ENCODE measurements around the gene NLGN1. TPM values are rescaled to one million over a fixed set of nuclear protein-coding genes. Genes with fewer than 3 reads are reported as not detected.

Gene NLGN1
- total and polyA plus RNA-seq, 9 of the 15 experiments (the other 6 are each of a cell fraction or from before 2014, with no cell fraction given) = under 0.01 to 0.01 TPM; not detected in 7

DNA sequence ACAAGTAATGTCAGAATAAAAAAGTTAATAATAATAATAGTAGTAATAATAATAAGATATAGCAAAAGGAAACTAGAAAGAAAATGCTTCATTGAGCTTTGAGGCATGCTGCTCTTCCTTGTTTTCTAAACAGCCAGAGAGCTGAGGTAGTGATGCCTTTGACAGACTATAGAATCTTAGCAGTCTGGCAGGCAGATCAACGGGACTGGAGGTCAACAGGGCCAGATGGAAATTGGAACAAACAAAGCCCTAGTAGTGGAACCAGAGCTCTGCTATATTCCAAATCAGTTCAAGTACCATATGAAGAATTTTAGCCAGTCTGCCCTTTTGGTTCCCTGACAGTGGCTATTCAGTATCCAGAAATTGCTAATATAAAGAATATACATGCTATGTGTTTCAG lies 278.6 kb downstream of the NLGN1 start (continued):
- TF ChIP-seq, protein P1, sequence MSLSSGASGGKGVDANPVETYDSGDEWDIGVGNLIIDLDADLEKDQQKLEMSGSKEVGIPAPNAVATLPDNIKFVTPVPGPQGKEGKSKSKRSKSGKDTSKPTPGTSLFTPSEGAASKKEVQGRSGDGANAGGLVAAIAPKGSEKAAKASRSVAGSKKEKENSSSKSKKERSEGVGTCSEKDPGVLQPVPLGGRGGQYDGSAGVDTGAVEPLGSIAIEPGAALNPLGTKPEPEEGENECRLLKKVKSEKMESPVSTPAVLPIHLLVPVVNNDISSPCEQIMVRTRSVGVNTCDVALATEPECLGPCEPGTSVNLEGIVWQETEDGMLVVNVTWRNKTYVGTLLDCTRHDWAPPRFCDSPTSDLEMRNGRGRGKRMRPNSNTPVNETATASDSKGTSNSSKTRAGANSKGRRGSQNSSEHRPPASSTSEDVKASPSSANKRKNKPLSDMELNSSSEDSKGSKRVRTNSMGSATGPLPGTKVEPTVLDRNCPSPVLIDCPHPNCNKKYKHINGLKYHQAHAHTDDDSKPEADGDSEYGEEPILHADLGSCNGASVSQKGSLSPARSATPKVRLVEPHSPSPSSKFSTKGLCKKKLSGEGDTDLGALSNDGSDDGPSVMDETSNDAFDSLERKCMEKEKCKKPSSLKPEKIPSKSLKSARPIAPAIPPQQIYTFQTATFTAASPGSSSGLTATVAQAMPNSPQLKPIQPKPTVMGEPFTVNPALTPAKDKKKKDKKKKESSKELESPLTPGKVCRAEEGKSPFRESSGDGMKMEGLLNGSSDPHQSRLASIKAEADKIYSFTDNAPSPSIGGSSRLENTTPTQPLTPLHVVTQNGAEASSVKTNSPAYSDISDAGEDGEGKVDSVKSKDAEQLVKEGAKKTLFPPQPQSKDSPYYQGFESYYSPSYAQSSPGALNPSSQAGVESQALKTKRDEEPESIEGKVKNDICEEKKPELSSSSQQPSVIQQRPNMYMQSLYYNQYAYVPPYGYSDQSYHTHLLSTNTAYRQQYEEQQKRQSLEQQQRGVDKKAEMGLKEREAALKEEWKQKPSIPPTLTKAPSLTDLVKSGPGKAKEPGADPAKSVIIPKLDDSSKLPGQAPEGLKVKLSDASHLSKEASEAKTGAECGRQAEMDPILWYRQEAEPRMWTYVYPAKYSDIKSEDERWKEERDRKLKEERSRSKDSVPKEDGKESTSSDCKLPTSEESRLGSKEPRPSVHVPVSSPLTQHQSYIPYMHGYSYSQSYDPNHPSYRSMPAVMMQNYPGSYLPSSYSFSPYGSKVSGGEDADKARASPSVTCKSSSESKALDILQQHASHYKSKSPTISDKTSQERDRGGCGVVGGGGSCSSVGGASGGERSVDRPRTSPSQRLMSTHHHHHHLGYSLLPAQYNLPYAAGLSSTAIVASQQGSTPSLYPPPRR (CRISPR knock-in tag; IDR thresholded peaks at IDR 0.05; ENCODE audit: borderline replicate concordance) = no peak
- TF ChIP-seq RFX5 (IDR thresholded peaks at IDR 0.05; ENCODE audit: low read depth, low read length) (no peak), NEUROD1 (IDR thresholded peaks at IDR 0.05; ENCODE audit: borderline replicate concordance, low read depth, low read length, partially characterized antibody) (no peak), CREB1 (IDR thresholded peaks at IDR 0.05) (no peak), CREB1 (CRISPR knock-in tag; IDR thresholded peaks at IDR 0.05) (no peak), CBX2 (IDR thresholded peaks at IDR 0.05; ENCODE audit: insufficient read depth, low read length, poor library complexity, severe bottlenecking) (no peak)

DNA sequence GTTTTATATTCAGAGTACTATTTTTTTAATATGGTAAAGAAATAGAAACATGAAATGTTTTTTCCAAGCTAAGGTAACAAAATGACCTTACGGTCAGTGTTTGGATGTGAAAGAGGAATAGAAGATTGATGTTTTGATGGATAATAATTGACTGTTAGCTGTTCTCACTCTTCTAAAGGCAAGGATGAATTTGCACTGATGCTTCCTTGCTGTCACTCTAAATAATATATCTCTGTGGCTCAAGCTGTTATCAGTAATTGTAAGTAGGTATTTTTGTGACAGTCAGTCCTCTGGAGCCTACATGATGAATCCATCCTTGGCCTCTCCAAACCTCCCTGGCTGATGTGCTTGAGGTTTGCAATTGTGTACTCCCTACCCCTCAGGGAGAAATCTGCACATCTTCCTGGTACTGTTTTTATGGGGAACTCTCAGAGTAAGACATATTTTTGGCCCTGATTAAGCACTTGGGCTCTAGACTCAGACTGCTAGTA lies 283.7 kb downstream of the NLGN1 start:
- H3K9me3 ChIP-seq (replicated peaks; ENCODE audit: control insufficient read depth, insufficient read depth, low read depth, low read length) = 0 out of 2 replicates have a peak, but pooled peaks cover 1% of the 10 kb centered on the region
- no peak for DNase-seq (ENCODE audit: extremely low read depth in 1 of 4, low spot score in 3 of 4)
- no peak overlapping the region for H3K4me3 ChIP-seq
- no peak overlapping the region for H3K27ac ChIP-seq (ENCODE audit: extremely low read depth, low read depth, low read length)
- 11% methylated on average over 1 of the region's 1 CpG for WGBS (ENCODE audit: insufficient coverage, low coverage, missing lambda C conversion rate)
- TF ChIP-seq HNRNPUL1 (IDR thresholded peaks at IDR 0.05; ENCODE audit: low read length) (no peak), NCOA1 (IDR thresholded peaks at IDR 0.05; ENCODE audit: low read depth) (no peak), GATAD2A (IDR thresholded peaks at IDR 0.05) (no peak), SIX5 (IDR thresholded peaks at IDR 0.05; ENCODE audit: borderline replicate concordance in 1 of 2, insufficient read depth in 1 of 2, low read depth in 1 of 2, low read length in 2 of 2) (no peak)
- no peak for FAIRE-seq
- H3K9me1 ChIP-seq (ENCODE audit: control insufficient read depth, insufficient read depth, low read length) = no peaks in the 10 kb centered on the region
- H3K9ac ChIP-seq (ENCODE audit: insufficient read depth in 1 of 2, low read depth in 2 of 2, low read length in 2 of 2) = no peak overlapping the region
- BruUV-seq (replicated peaks) = no TSS peak
- ChIA-PET POLR2A (no interaction called here), CTCF (ENCODE audit: low intra/inter-chr PET ratio) (no interaction called here)
- no peaks in the 10 kb centered on the region for H3K27me3 ChIP-seq (ENCODE audit: control insufficient read depth in 2 of 2, insufficient read depth in 2 of 2, low read length in 2 of 2)
- no peaks in the 10 kb centered on the region for H3K36me3 ChIP-seq (ENCODE audit: control insufficient read depth, insufficient read depth, low read length)
- no peaks in the 10 kb centered on the region for H3K79me2 ChIP-seq (ENCODE audit: control insufficient read depth, insufficient read depth, low read length)
- no peaks in the 10 kb centered on the region for H4K20me1 ChIP-seq (replicated peaks; ENCODE audit: control insufficient read depth, insufficient read depth, low read length)
- intact Hi-C loops (cut with micrococcal nuclease) (no loop called here), in situ Hi-C loops (cut with MboI) (no loop called here)
- H3K4me1 ChIP-seq (replicated peaks in 1 of 2; ENCODE audit: control insufficient read depth in 2 of 2, insufficient read depth in 2 of 2, low read length in 2 of 2) = no peaks in the 10 kb centered on the region
- H3K4me2 ChIP-seq (ENCODE audit: insufficient read depth, low read length) = no peak overlapping the region
- H2AFZ ChIP-seq (ENCODE audit: low read depth, low read length) = no peak overlapping the region
- ATAC-seq = no peak
